Activated T-helper 1 cell treated with anti-CD3 and anti-CD28 coated beads, Interleukin-12 subunit alpha, Interleukin-12 subunit beta, Interleukin-2, Interleukin-4 antibody, amounts not matched to agents 30 ng/mL and 10 ng/mL and 1 ng/mL, durations not matched to agents 14 hours and 24 hours and 36 hours (primary cell): ENCODE results near the gene MEF2D. TPM values are rescaled to one million over a fixed set of nuclear protein-coding genes. Genes with fewer than 3 reads are reported as not detected.

Experiments used
- DNase-seq: peaks from one replicate; pipeline ENCODE4 v3.0.0; 2021; ENCODE audit warnings: low spot score
- H3K27ac Mint-ChIP-seq: one replicate; pipeline ENCODE4 v1.8.0; 2021; ENCODE audit warnings: mild to moderate bottlenecking, mixed read lengths
- H3K27me3 Mint-ChIP-seq: one replicate; pipeline ENCODE4 v1.8.0; 2022; ENCODE audit warnings: mild to moderate bottlenecking, moderate library complexity, mixed read lengths; ENCODE audit not compliant: insufficient read depth
- H3K36me3 Mint-ChIP-seq: one replicate; pipeline ENCODE4 v1.8.0; 2021; ENCODE audit warnings: low read depth, mixed read lengths
- H3K4me1 Mint-ChIP-seq: one replicate; pipeline ENCODE4 v1.8.0; 2021; ENCODE audit warnings: low read depth, mixed read lengths
- H3K4me3 Mint-ChIP-seq: one replicate; pipeline ENCODE4 v1.8.0; 2021; ENCODE audit warnings: mild to moderate bottlenecking, moderate library complexity, mixed read lengths
- H3K9me3 Mint-ChIP-seq: one replicate; pipeline ENCODE4 v1.8.0; 2021; ENCODE audit warnings: mixed read lengths
- intact Hi-C: fragments of 100-400 bp; cut with micrococcal nuclease; formaldehyde crosslinking; loops from one replicate; pipeline ENCODE4 v1.15.1; 2024
- total RNA-seq: library from RNA; stranded (reverse); gene quantifications from 2 replicates; pipeline ENCODE4 v1.2.3, GENCODE V29; 2022

The MEF2D gene
- total RNA-seq, 1 donor from 2014 or later: 36.3 TPM

DNA sequence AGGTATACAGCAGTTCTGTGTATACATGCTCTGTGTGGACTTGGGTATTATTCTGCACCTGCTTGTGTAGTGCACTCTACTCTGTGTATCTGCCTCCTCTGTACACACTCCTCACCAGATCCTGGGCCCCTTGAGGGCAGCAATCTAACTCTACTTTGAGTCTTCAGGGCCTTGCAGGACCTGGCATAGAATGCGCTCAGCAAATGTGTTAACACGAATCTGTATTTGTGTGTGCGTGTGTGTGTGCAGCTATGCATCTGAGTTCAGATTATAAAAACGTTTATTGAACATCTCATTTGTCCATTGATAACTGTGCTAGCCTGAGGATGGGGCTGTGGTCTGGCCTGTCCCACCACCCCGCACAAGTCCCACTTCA, 3.9 kb upstream of the MEF2D start:
- Mint-ChIP-seq H3K36me3 (peaks cover 4% of the 10 kb centered on the region), H3K9me3 (no peaks in the 10 kb centered on the region), H3K4me3 (peak overlapping the region; percentile 78), H3K27ac (peak overlapping the region; percentile 96), H3K4me1 (peaks cover 72% of the 10 kb centered on the region), H3K27me3 (no peaks in the 10 kb centered on the region)
- no peak for DNase-seq
- intact Hi-C loops: loop anchor here (2.0 to 10.0 kb wide), 7 partner anchors 96 to 650 kb away; partner anchors contain the start of genes GON4L, GPATCH4, ISG20L2 and LAMTOR2

- intact Hi-C loops: loop anchor here (2.0 to 10.0 kb wide), 7 partner anchors 97 to 649 kb away; partner anchors contain the start of genes GON4L, GPATCH4, ISG20L2 and LAMTOR2
- peak overlapping the region; percentile 78 for H3K4me3 Mint-ChIP-seq
- H3K27me3 Mint-ChIP-seq: no peaks in the 10 kb centered on the region
- no peaks in the 10 kb centered on the region for H3K9me3 Mint-ChIP-seq
- H3K27ac Mint-ChIP-seq: peak overlapping the region; percentile 96
- DNase-seq: no peak
- H3K36me3 Mint-ChIP-seq: peaks cover 4% of the 10 kb centered on the region
- peaks cover 71% of the 10 kb centered on the region for H3K4me1 Mint-ChIP-seq
Observed at GRCh38 chr1:156503698-156504437, 3.3 kb upstream of the MEF2D start.

GRCh38 chr1:156502894-156503697, 2.5 kb upstream of the MEF2D start:
- no peak for DNase-seq
- Mint-ChIP-seq H3K4me3 (peak overlapping the region; percentile 39), H3K9me3 (no peaks in the 10 kb centered on the region), H3K36me3 (peaks cover 6% of the 10 kb centered on the region), H3K27ac (peak overlapping the region; percentile 91), H3K4me1 (peaks cover 71% of the 10 kb centered on the region), H3K27me3 (no peaks in the 10 kb centered on the region)
- intact Hi-C loops: loop anchor here (5.0 to 10.0 kb wide), 6 partner anchors 224 to 648 kb away; partner anchors contain the start of genes GON4L, ISG20L2, LAMTOR2 and METTL25B

DNA sequence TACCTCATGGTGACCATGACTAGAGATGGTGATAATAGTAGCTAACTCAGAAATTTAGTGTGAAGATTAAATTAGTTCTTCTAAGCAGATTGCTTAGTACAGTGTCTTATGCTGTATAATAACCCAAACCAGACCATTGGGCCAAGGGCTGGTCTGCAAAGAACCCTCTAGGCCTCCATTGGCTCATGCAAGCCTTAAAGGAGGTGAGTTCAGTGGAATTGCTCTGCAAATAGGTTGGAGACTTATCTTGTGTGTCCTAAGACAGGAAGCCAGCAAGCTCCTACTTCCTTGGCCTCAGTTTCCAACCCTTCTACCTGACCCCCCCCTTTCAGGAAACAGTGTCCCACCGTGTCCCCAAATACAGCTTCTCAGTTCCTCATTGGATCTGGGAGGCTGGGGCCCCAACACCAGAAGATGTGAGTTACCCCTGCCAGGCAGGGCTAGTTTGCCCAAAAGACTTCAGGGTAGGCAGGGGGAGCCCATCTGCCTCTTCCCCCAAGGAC, 1.9 kb upstream of the MEF2D start:
- Mint-ChIP-seq H3K4me1 (peaks cover 72% of the 10 kb centered on the region), H3K9me3 (no peaks in the 10 kb centered on the region), H3K4me3 (peak overlapping the region; percentile 83), H3K27ac (peak overlapping the region; percentile 91), H3K36me3 (peaks cover 6% of the 10 kb centered on the region), H3K27me3 (no peaks in the 10 kb centered on the region)
- intact Hi-C loops: loop anchor here (5.0 to 10.0 kb wide), 6 partner anchors 225 to 648 kb away; partner anchors contain the start of genes GON4L, ISG20L2, LAMTOR2 and METTL25B
- no peak for DNase-seq

DNA sequence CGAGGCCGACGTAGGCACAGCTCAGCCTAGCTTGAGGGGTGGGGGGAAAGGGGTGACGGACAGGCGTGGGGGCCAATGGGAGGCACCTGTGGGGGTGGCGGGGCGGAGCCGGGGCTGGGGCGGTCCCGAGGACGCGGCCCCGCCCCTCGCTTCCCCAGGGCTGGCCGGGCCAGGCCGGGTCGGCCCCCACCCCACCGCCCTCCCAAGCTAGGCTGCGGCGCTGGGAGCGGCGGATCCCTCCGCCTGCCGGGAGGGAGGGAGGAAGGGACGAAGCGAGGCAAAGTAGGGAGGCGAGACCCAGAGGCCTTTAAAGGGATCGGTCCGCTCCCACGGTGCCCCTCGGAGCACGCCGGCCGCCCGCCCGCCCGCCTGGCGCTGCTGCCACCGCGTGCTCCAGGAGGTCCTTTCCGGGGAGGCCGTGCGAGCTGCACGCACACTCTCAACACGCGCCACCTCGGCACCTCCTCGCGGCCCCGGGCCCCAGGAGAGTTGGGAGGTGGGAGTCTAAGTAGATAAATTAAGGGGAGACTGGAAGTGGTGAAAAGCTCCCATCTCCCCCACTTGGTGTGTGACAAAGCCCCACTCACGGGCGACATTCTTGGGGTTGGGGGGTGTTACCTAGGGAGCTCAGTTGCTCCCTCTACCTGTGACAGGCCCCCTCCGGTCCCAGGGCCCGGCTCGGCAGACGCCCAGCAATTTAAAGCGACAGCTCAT, 375 bp upstream of the MEF2D start:
- peak; percentile 87 for DNase-seq
- H3K4me3 Mint-ChIP-seq: peak overlapping the region; percentile 90
- H3K9me3 Mint-ChIP-seq: no peaks in the 10 kb centered on the region
- intact Hi-C loops: loop anchor here (1.0 to 10.0 kb wide), 12 partner anchors 13 to 646 kb away; partner anchors contain the start of genes CCT3, GON4L, ISG20L2 and LAMTOR2
- H3K27me3 Mint-ChIP-seq: no peaks in the 10 kb centered on the region
- H3K4me1 Mint-ChIP-seq: peaks cover 78% of the 10 kb centered on the region
- H3K27ac Mint-ChIP-seq: peak overlapping the region; percentile 91
- H3K36me3 Mint-ChIP-seq: peaks cover 17% of the 10 kb centered on the region

GRCh38 chr1:156499842-156500542, 583 bp downstream of the MEF2D start:
- Mint-ChIP-seq H3K4me1 (peaks cover 76% of the 10 kb centered on the region), H3K36me3 (peaks cover 22% of the 10 kb centered on the region), H3K27me3 (no peaks in the 10 kb centered on the region), H3K27ac (peak overlapping the region; percentile 77), H3K4me3 (peak overlapping the region; percentile 90), H3K9me3 (no peaks in the 10 kb centered on the region)
- intact Hi-C loops: loop anchor here (1.0 to 10.0 kb wide), 10 partner anchors 12 to 645 kb away; partner anchors contain the start of genes CCT3, GON4L, ISG20L2 and LAMTOR2
- DNase-seq: no peak

DNA sequence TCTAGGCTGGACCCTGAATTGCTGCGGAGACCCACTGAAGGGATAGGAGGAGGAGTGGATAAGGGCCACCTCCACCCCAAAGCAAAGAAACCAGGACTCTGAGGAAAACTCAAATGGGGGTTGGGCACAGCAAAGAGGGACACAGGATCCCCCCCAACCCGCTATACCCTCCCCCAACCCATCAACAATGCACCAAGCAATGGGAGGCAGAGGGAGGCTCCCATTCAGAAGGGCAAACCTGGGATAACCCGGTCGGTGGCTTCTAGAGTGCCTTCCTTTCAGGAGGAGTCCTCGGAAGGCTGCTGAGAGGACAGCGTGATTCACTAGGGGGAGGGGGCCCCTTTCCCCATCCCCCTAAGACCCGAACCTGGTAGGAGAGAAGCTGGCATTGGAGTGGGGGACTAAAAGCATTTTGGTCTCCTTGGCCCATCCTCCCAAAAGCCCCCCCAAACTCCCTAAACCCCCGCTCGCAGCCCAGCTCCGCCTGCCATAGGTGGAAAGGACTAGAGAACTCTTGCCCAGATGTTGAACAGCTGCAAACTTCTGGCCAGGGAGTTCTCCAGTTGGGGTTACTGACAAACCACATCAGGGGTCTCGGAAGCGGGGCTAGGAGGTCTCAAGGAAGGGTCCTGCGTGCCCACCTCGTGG, 1.3 kb downstream of the MEF2D start:
- H3K9me3 Mint-ChIP-seq: no peaks in the 10 kb centered on the region
- peaks cover 74% of the 10 kb centered on the region for H3K4me1 Mint-ChIP-seq
- H3K4me3 Mint-ChIP-seq: peak overlapping the region; percentile 90
- H3K27ac Mint-ChIP-seq: peak overlapping the region; percentile 40
- intact Hi-C loops: no loop called here
- no peaks in the 10 kb centered on the region for H3K27me3 Mint-ChIP-seq
- no peak for DNase-seq
- H3K36me3 Mint-ChIP-seq: peaks cover 23% of the 10 kb centered on the region

DNA sequence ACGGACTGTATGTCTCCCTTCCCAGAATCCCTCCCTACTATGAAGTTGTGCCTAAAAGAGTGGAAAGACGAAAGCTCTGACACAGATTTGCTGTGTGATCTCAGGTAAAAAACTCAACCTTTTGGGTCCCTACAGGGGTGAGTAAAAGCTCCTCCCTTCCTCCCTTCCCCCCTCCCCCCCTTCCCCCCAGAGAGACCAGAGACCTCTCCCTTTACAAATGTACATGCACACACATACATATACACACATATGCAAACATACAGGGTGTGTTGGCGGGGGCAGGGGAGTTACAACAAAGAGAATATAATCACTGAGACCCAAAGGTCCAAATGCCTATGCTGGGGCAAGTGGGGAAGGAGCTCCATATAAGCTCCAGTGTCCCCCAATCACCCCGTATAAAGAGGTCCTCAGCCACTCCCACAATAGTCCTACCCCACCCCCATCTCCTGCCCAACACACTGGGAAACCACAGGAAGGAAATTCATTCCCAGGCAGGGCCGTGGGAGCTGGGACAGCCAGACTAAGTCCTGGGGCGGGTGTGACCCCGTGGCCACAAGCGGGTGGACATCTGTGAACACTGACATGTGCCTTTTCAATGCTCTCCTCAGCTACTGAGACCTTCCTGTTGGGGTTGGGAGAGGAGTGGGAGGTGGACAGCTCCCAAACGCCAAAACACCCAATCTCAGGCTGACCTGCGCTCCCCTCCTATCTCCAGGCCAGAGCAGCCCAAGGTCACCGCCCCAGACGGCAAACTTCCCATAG, 2.0 kb downstream of the MEF2D start:
- no peak for DNase-seq
- intact Hi-C loops: no loop called here
- Mint-ChIP-seq H3K27me3 (no peaks in the 10 kb centered on the region), H3K4me3 (peak overlapping the region; percentile 90), H3K9me3 (no peaks in the 10 kb centered on the region), H3K36me3 (peaks cover 24% of the 10 kb centered on the region), H3K4me1 (peaks cover 74% of the 10 kb centered on the region), H3K27ac (peak overlapping the region; percentile 9)

DNA sequence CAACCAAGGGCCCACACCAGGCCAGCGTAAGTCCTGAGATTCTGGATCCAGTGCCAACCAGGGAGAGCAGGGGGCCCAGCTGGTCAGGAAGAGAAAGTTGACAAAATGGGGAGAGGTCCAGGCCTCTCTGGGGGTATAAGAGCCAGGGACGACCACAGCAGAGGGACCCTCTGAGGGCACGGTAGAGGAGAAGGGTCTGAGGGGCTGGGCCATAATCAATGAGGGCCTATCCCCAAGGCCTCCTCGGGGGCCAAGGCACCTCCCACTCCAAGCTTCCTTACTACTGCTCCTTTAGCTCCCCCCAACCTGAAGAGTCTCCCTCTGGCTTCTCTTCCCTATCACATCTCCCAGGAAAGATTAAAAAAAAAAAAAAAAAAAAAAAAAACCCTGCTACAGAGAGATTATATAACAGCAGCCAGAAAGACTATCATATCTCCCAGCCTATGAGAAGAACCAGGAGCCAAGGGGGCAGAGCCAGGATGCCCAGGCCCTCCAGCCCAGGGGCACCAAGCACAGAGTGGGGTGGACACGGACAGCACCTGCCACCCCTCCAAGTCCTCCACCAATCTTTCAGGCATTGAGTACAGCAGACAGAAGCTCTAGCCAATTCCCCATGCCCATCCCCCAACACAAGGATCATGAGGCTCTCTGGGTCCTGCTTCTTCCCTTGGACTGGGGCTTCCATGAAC, 2.7 kb downstream of the MEF2D start:
- Mint-ChIP-seq H3K27me3 (no peaks in the 10 kb centered on the region), H3K9me3 (no peaks in the 10 kb centered on the region), H3K4me1 (peaks cover 71% of the 10 kb centered on the region), H3K27ac (no peak overlapping the region), H3K36me3 (peaks cover 26% of the 10 kb centered on the region), H3K4me3 (peak overlapping the region; percentile 90)
- no peak for DNase-seq
- intact Hi-C loops: no loop called here

- no peaks in the 10 kb centered on the region for H3K9me3 Mint-ChIP-seq
- H3K4me1 Mint-ChIP-seq: peaks cover 71% of the 10 kb centered on the region
- no peak overlapping the region for H3K27ac Mint-ChIP-seq
- H3K4me3 Mint-ChIP-seq: peak overlapping the region; percentile 30
- H3K27me3 Mint-ChIP-seq: no peaks in the 10 kb centered on the region
- intact Hi-C loops: no loop called here
- DNase-seq: no peak
- peaks cover 30% of the 10 kb centered on the region for H3K36me3 Mint-ChIP-seq
Observed at GRCh38 chr1:156497078-156497742, 3.4 kb downstream of the MEF2D start.
